Kidney epithelial cell (primary cell): ENCODE measurements around the gene EGR4. TPM values are rescaled to one million over a fixed set of nuclear protein-coding genes. Genes with fewer than 3 reads are reported as not detected.

ENCODE experiments used
- DNase-seq: peaks from one replicate; pipeline ENCODE4 v3.0.0-alpha.2; 2010; ENCODE audit warnings: low read depth
- H3K27me3 ChIP-seq: 2 replicates; pipeline ENCODE4 v1.6.0; 2011; ENCODE audit warnings: low read length; ENCODE audit not compliant: control insufficient read depth, insufficient read depth
- H3K36me3 ChIP-seq: 2 replicates; pipeline ENCODE4 v1.5.1; 2011; ENCODE audit warnings: low read length; ENCODE audit not compliant: control insufficient read depth, insufficient read depth
- H3K4me3 ChIP-seq: 2 replicates; pipeline ENCODE4 v1.5.1; 2011; ENCODE audit warnings: low read depth, mild to moderate bottlenecking, control low read depth, low read length
- total RNA-seq: library from RNA; depleted of rRNA; stranded (reverse); fragments of >200 nt; gene quantifications from 2 replicates; pipeline ENCODE4 v1.2.3, GENCODE V29; 2015
- TF ChIP-seq, protein P1 (sequence below): IDR thresholded peaks from 2 replicates; pipeline ENCODE4 v1.5.1; 2011; ENCODE audit warnings: mild to moderate bottlenecking, moderate library complexity, low read length, control low read depth, inconsistent platforms; ENCODE audit not compliant: insufficient read depth, poor library complexity, severe bottlenecking

The EGR4 gene
- total RNA-seq, 1 donor from 2014 or later, result not detected

GRCh38 chr2:73243884-73244570 is 49.3 kb downstream of the EGR4 start:
- H3K4me3 ChIP-seq, result no peak overlapping the region
- TF ChIP-seq, protein P1, sequence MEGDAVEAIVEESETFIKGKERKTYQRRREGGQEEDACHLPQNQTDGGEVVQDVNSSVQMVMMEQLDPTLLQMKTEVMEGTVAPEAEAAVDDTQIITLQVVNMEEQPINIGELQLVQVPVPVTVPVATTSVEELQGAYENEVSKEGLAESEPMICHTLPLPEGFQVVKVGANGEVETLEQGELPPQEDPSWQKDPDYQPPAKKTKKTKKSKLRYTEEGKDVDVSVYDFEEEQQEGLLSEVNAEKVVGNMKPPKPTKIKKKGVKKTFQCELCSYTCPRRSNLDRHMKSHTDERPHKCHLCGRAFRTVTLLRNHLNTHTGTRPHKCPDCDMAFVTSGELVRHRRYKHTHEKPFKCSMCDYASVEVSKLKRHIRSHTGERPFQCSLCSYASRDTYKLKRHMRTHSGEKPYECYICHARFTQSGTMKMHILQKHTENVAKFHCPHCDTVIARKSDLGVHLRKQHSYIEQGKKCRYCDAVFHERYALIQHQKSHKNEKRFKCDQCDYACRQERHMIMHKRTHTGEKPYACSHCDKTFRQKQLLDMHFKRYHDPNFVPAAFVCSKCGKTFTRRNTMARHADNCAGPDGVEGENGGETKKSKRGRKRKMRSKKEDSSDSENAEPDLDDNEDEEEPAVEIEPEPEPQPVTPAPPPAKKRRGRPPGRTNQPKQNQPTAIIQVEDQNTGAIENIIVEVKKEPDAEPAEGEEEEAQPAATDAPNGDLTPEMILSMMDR, result no peak
- peaks cover 3% of the 10 kb centered on the region for H3K36me3 ChIP-seq
- H3K27me3 ChIP-seq, result no peaks in the 10 kb centered on the region
- peak; percentile 48 for DNase-seq

Other genes with a start within 250 kb of the EGR4 start
- gene SFXN5, start 221.8 kb downstream of the EGR4 start, total RNA-seq, result 7.6 and 13.0 TPM in 2 replicates
- gene RAB11FIP5, start 180.6 kb downstream of the EGR4 start, total RNA-seq, result 33.3 and 43.6 TPM in 2 replicates
- gene NOTO, start 91.0 kb downstream of the EGR4 start, total RNA-seq, result not detected in 2 replicates
- gene SMYD5, start 79.3 kb downstream of the EGR4 start, total RNA-seq, result 30.2 and 33.6 TPM in 2 replicates
- 6.6 and 7.8 TPM in 2 replicates for gene PRADC1, start 60.3 kb downstream of the EGR4 start, total RNA-seq
- 254 and 277 TPM in 2 replicates for gene CCT7, start 59.2 kb downstream of the EGR4 start, total RNA-seq
- 7.0 and 9.9 TPM in 2 replicates for gene FBXO41, start 9.1 kb downstream of the EGR4 start, total RNA-seq
- 19.6 and 26.1 TPM in 2 replicates for gene ALMS1, start 92.3 kb upstream of the EGR4 start, total RNA-seq